ENCODE measurements around the gene GALK2.

Gene GALK2

DNA sequence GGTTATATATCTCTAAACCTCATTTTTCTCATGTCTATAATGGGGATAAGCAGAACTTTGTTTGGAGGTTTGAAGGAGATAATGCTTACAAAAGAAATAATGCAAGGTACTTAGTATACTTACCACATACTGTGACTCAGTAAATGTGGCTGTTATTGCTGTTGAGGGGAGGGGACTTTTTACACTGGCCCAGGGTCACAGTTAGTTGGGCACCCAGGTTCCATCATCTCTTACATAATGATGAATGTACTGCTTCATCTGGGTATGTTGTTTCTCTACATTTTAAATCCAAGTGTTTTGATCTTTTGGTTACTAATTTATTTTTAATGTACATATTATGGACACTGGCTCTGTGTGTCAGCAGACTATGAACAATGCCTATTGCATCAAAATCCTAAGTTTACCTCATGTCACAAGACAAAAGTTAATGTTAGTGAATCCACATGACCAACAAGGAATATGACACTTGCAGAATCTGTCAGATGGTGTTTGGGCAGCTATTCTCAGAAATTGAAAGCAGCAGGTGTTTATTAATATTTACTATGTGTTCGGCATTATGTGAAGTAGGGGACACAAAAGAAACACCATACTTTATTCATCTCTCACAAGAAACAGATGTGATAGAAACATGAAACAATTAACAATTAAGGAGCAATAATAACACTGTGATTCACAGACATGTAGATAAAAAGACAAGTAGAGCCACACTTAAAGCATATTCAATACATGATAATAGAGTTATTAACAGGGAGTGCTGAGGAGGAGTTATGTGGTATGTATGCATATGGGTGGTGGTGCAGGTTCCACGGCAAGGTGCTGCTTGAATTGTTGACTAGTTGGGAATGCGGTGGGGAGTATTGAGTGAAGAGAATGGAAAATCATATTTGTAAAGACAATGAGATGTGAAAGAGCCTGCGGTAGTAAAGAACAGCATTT lies 109.7 kb downstream of the GALK2 start:
- Histone ChIP-seq H3K4me3 (ENCODE audit: low read depth, low read length) (no peak overlapping the region), H3K27ac (ENCODE audit: extremely low read depth, low read depth, low read length) (no peak overlapping the region), H3K36me3 (ENCODE audit: control insufficient read depth in 2 of 2, insufficient read depth in 1 of 2, low read length in 2 of 2) (peaks cover 0 to 8% of the 10 kb centered on the region in 2 experiments; a peak in 1 of 3 replicates), H3K9me3 (ENCODE audit: control insufficient read depth, insufficient read depth, low read depth, low read length) (no peaks in the 10 kb centered on the region), H3K4me1 (ENCODE audit: control insufficient read depth, insufficient read depth, low read length) (no peaks in the 10 kb centered on the region)
- POLR2A ChIA-PET, result no interaction called here
- CTCF ChIA-PET, result no interaction called here
- TF ChIP-seq, protein P1, sequence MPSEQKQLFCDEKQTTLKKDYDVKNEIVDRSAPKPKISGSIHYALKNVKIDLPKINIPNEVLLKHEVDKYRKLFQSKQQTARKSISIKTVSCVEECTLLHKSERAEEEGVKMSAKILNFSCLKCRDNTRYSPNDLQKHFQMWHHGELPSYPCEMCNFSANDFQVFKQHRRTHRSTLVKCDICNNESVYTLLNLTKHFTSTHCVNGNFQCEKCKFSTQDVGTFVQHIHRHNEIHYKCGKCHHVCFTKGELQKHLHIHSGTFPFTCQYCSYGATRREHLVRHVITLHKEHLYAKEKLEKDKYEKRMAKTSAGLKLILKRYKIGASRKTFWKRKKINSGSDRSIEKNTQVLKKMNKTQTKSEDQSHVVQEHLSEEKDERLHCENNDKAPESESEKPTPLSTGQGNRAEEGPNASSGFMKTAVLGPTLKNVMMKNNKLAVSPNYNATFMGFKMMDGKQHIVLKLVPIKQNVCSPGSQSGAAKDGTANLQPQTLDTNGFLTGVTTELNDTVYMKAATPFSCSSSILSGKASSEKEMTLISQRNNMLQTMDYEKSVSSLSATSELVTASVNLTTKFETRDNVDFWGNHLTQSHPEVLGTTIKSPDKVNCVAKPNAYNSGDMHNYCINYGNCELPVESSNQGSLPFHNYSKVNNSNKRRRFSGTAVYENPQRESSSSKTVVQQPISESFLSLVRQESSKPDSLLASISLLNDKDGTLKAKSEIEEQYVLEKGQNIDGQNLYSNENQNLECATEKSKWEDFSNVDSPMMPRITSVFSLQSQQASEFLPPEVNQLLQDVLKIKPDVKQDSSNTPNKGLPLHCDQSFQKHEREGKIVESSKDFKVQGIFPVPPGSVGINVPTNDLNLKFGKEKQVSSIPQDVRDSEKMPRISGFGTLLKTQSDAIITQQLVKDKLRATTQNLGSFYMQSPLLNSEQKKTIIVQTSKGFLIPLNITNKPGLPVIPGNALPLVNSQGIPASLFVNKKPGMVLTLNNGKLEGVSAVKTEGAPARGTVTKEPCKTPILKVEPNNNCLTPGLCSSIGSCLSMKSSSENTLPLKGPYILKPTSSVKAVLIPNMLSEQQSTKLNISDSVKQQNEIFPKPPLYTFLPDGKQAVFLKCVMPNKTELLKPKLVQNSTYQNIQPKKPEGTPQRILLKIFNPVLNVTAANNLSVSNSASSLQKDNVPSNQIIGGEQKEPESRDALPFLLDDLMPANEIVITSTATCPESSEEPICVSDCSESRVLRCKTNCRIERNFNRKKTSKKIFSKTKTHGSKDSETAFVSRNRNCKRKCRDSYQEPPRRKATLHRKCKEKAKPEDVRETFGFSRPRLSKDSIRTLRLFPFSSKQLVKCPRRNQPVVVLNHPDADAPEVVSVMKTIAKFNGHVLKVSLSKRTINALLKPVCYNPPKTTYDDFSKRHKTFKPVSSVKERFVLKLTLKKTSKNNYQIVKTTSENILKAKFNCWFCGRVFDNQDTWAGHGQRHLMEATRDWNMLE (tag by site-specific recombination; conservative IDR thresholded peaks at IDR 0.05; ENCODE audit: low read depth), result no peak
- TF ChIP-seq ZNF169 (tag by site-specific recombination; IDR thresholded peaks at IDR 0.05) (no peak), HOXC10 (CRISPR knock-in tag; IDR thresholded peaks at IDR 0.05) (no peak), GFI1B (tag by site-specific recombination; IDR thresholded peaks at IDR 0.05) (no peak), ZSCAN30 (tag by site-specific recombination; IDR thresholded peaks at IDR 0.05) (no peak), ZNF521 (tag by site-specific recombination; IDR thresholded peaks at IDR 0.05) (no peak)
- TF ChIP-seq, protein P2, sequence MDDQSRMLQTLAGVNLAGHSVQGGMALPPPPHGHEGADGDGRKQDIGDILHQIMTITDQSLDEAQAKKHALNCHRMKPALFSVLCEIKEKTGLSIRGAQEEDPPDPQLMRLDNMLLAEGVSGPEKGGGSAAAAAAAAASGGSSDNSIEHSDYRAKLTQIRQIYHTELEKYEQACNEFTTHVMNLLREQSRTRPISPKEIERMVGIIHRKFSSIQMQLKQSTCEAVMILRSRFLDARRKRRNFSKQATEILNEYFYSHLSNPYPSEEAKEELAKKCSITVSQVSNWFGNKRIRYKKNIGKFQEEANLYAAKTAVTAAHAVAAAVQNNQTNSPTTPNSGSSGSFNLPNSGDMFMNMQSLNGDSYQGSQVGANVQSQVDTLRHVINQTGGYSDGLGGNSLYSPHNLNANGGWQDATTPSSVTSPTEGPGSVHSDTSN (CRISPR knock-in tag; IDR thresholded peaks at IDR 0.05), result no peak
- TF ChIP-seq, protein P3, sequence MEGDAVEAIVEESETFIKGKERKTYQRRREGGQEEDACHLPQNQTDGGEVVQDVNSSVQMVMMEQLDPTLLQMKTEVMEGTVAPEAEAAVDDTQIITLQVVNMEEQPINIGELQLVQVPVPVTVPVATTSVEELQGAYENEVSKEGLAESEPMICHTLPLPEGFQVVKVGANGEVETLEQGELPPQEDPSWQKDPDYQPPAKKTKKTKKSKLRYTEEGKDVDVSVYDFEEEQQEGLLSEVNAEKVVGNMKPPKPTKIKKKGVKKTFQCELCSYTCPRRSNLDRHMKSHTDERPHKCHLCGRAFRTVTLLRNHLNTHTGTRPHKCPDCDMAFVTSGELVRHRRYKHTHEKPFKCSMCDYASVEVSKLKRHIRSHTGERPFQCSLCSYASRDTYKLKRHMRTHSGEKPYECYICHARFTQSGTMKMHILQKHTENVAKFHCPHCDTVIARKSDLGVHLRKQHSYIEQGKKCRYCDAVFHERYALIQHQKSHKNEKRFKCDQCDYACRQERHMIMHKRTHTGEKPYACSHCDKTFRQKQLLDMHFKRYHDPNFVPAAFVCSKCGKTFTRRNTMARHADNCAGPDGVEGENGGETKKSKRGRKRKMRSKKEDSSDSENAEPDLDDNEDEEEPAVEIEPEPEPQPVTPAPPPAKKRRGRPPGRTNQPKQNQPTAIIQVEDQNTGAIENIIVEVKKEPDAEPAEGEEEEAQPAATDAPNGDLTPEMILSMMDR (tag by site-specific recombination; IDR thresholded peaks at IDR 0.05), result no peak
- TF ChIP-seq, protein P4, sequence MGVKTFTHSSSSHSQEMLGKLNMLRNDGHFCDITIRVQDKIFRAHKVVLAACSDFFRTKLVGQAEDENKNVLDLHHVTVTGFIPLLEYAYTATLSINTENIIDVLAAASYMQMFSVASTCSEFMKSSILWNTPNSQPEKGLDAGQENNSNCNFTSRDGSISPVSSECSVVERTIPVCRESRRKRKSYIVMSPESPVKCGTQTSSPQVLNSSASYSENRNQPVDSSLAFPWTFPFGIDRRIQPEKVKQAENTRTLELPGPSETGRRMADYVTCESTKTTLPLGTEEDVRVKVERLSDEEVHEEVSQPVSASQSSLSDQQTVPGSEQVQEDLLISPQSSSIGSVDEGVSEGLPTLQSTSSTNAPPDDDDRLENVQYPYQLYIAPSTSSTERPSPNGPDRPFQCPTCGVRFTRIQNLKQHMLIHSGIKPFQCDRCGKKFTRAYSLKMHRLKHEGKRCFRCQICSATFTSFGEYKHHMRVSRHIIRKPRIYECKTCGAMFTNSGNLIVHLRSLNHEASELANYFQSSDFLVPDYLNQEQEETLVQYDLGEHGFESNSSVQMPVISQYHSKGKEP (tag by site-specific recombination; IDR thresholded peaks at IDR 0.05), result no peak
- TF ChIP-seq, protein P5, sequence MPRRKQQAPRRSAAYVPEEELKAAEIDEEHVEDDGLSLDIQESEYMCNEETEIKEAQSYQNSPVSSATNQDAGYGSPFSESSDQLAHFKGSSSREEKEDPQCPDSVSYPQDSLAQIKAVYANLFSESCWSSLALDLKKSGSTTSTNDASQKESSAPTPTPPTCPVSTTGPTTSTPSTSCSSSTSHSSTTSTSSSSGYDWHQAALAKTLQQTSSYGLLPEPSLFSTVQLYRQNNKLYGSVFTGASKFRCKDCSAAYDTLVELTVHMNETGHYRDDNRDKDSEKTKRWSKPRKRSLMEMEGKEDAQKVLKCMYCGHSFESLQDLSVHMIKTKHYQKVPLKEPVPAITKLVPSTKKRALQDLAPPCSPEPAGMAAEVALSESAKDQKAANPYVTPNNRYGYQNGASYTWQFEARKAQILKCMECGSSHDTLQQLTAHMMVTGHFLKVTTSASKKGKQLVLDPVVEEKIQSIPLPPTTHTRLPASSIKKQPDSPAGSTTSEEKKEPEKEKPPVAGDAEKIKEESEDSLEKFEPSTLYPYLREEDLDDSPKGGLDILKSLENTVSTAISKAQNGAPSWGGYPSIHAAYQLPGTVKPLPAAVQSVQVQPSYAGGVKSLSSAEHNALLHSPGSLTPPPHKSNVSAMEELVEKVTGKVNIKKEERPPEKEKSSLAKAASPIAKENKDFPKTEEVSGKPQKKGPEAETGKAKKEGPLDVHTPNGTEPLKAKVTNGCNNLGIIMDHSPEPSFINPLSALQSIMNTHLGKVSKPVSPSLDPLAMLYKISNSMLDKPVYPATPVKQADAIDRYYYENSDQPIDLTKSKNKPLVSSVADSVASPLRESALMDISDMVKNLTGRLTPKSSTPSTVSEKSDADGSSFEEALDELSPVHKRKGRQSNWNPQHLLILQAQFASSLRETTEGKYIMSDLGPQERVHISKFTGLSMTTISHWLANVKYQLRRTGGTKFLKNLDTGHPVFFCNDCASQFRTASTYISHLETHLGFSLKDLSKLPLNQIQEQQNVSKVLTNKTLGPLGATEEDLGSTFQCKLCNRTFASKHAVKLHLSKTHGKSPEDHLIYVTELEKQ (tag by site-specific recombination; IDR thresholded peaks at IDR 0.05; ENCODE audit: borderline replicate concordance), result no peak

Measured in HEK293 (cell line).